AG09319 (cell line): Measurements from ENCODE around the gene UMAD1.

ENCODE experiments used
- DNase-seq: peaks from one replicate; pipeline ENCODE4 v3.0.0-alpha.2; 2010; ENCODE audit warnings: low read depth; ENCODE audit errors: extremely low read depth
- CTCF ChIP-seq: IDR thresholded peaks from 2 replicates; pipeline ENCODE4 v1.5.1; 2011; ENCODE audit warnings: low read depth, mild to moderate bottlenecking, inconsistent platforms, low read length, moderate library complexity

The UMAD1 gene

GRCh38 chr7:7848892-7849291 lies 208.3 kb downstream of the UMAD1 start:
- DNase-seq: no peak
- TF ChIP-seq CTCF: no peak

- DNase-seq: no peak
- no peak for TF ChIP-seq CTCF
These were observed 209.6 kb downstream of the UMAD1 start for GRCh38 chr7:7850150-7850549.

GRCh38 chr7:7851381-7851780 lies 210.8 kb downstream of the UMAD1 start:
- no peak for DNase-seq
- no peak for TF ChIP-seq CTCF

GRCh38 chr7:7851991-7852390 lies 211.4 kb downstream of the UMAD1 start:
- TF ChIP-seq CTCF: no peak
- no peak for DNase-seq

GRCh38 chr7:7857143-7857583 lies 216.6 kb downstream of the UMAD1 start:
- DNase-seq: no peak
- no peak for TF ChIP-seq CTCF

GRCh38 chr7:7858559-7858958 lies 218.0 kb downstream of the UMAD1 start:
- no peak for DNase-seq
- no peak for TF ChIP-seq CTCF

- no peak for TF ChIP-seq CTCF
- no peak for DNase-seq
These were observed 218.9 kb downstream of the UMAD1 start for GRCh38 chr7:7859411-7859810.
